ENCODE data around the gene MBTPS1.

GRCh38 chr16:84144859-84145639 is 28.3 kb upstream of the MBTPS1 start, which contains the start of the genes DNAAF1 and HSDL1:
- TF ChIP-seq, protein P1, sequence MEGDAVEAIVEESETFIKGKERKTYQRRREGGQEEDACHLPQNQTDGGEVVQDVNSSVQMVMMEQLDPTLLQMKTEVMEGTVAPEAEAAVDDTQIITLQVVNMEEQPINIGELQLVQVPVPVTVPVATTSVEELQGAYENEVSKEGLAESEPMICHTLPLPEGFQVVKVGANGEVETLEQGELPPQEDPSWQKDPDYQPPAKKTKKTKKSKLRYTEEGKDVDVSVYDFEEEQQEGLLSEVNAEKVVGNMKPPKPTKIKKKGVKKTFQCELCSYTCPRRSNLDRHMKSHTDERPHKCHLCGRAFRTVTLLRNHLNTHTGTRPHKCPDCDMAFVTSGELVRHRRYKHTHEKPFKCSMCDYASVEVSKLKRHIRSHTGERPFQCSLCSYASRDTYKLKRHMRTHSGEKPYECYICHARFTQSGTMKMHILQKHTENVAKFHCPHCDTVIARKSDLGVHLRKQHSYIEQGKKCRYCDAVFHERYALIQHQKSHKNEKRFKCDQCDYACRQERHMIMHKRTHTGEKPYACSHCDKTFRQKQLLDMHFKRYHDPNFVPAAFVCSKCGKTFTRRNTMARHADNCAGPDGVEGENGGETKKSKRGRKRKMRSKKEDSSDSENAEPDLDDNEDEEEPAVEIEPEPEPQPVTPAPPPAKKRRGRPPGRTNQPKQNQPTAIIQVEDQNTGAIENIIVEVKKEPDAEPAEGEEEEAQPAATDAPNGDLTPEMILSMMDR (IDR thresholded peaks at IDR 0.05) = no peak
- TF ChIP-seq POLR2A (IDR thresholded peaks at IDR 0.05) (no peak), POLR2AphosphoS5 (IDR thresholded peaks at IDR 0.05) (peak in 1 of 3 donors; percentile 22), EP300 (IDR thresholded peaks at IDR 0.05) (no peak)

Measured in stomach (tissue), 4 donors.